ENCODE data around the gene HNF4A. TPM values are rescaled to one million over a fixed set of nuclear protein-coding genes. Genes with fewer than 3 reads are reported as not detected.

The HNF4A gene
- total and polyA plus RNA-seq, 2 donors (not counting 3 experiments of a cell fraction or from before 2014, with no cell fraction given): not detected

GRCh38 chr20:44306927-44307326 lies 48.6 kb upstream of the HNF4A start:
- intact Hi-C loops (cut with micrococcal nuclease) (no loop called here), dilution Hi-C loops (cut with MboI; ENCODE audit: extremely low pct_ligation_motif_present, low sequenced_read_pairs) (no loop called here)
- Histone ChIP-seq H3K4me3 (replicated peaks in 1 of 3; ENCODE audit: insufficient read depth in 1 of 3, low read depth in 1 of 3, low read length in 3 of 3) (no peak overlapping the region), H3K9ac (replicated peaks; ENCODE audit: extremely low read depth, insufficient read depth, low read length) (no peak overlapping the region), H3K9me3 (replicated peaks; ENCODE audit: control insufficient read depth, insufficient read depth, low read length) (no peaks in the 10 kb centered on the region), H2AFZ (ENCODE audit: low read depth, low read length) (no peak overlapping the region), H3K27me3 (ENCODE audit: control insufficient read depth in 2 of 2, insufficient read depth in 2 of 2, low read length in 2 of 2) (no peaks in the 10 kb centered on the region), H3K9me1 (replicated peaks; ENCODE audit: control insufficient read depth, extremely low read depth, insufficient read depth, low read length) (no peaks in the 10 kb centered on the region), H4K20me1 (replicated peaks; ENCODE audit: control insufficient read depth, extremely low read depth, insufficient read depth, low read length) (no peaks in the 10 kb centered on the region), H3K4me2 (ENCODE audit: insufficient read depth, low read length) (no peak overlapping the region), H3K27ac (ENCODE audit: insufficient read depth, low read depth, low read length) (no peak overlapping the region), H3K36me3 (ENCODE audit: control insufficient read depth in 2 of 2, extremely low read depth in 1 of 2, insufficient read depth in 2 of 2, low read length in 2 of 2) (no peaks in the 10 kb centered on the region), H3K4me1 (ENCODE audit: control insufficient read depth, extremely low read depth, insufficient read depth, low read length) (peaks cover 8% of the 10 kb centered on the region), H3K79me2 (ENCODE audit: control insufficient read depth, insufficient read depth, low read length) (peaks cover 2% of the 10 kb centered on the region)
- ChIA-PET POLR2A (no interaction called here), CTCF (interaction anchor here (1.2 kb wide), 1 partner anchor 13 kb away, joined by 3 read pairs; no protein-coding TSS in a partner anchor)
- BruUV-seq (replicated peaks): no TSS peak
- FAIRE-seq: no peak
- DNase-seq (ENCODE audit: low read depth, low spot score): no peak
- TF ChIP-seq EZH2 (IDR thresholded peaks at IDR 0.05; ENCODE audit: borderline replicate concordance, low read depth, low read length, severe bottlenecking): no peak
- TF ChIP-seq CTCF (IDR thresholded peaks at IDR 0.05; ENCODE audit: extremely low read depth in 1 of 2, insufficient read depth in 1 of 2, low read depth in 1 of 2, low read length in 2 of 2): no peak
- no peak for TF ChIP-seq MYC (IDR thresholded peaks at IDR 0.05; ENCODE audit: low read depth, low read length)
- TF ChIP-seq POLR2A (IDR thresholded peaks at IDR 0.05; ENCODE audit: low read depth, low read length): no peak
- TF ChIP-seq GATA2 (IDR thresholded peaks at IDR 0.05; ENCODE audit: insufficient read depth, insufficient read length, low read depth, low read length): no peak
- TF ChIP-seq JUN (IDR thresholded peaks at IDR 0.05; ENCODE audit: borderline replicate concordance, insufficient read depth, insufficient read length, low read depth): no peak
- no peak for TF ChIP-seq MAX (IDR thresholded peaks at IDR 0.05; ENCODE audit: insufficient read depth, insufficient read length)
- no peak for TF ChIP-seq FOS (IDR thresholded peaks at IDR 0.05; ENCODE audit: borderline replicate concordance, insufficient read depth, low read length)
- TF ChIP-seq POLR2AphosphoS5 (IDR thresholded peaks at IDR 0.05; ENCODE audit: insufficient read depth, low read depth, low read length): no peak
